HepG2 (cell line): ENCODE measurements around the gene PPM1M. TPM values are rescaled to one million over a fixed set of nuclear protein-coding genes. Genes with fewer than 3 reads are reported as not detected.

Source experiments
- EED ChIP-seq: sonication (generic); formaldehyde crosslinking; IDR thresholded peaks from 2 replicates; pipeline ENCODE4 v1.5.0; 2020; ENCODE audit warnings: mild to moderate bottlenecking, missing genetic modification reagents
- GABPB1 ChIP-seq: IDR thresholded peaks from 2 replicates; pipeline ENCODE4 v1.6.1; 2016; ENCODE audit warnings: mild to moderate bottlenecking, missing genetic modification reagents, moderate library complexity, missing compliant biosample characterization
- GATA4 ChIP-seq: sonication (generic); IDR thresholded peaks from 2 replicates; pipeline ENCODE4 v1.6.1; 2016; ENCODE audit warnings: antibody characterized with exemption, low read depth, borderline replicate concordance
- GFI1 ChIP-seq: sonication (generic); formaldehyde crosslinking; IDR thresholded peaks from 2 replicates; pipeline ENCODE4 v1.5.0; 2020; ENCODE audit warnings: missing genetic modification reagents, mild to moderate bottlenecking, borderline replicate concordance
- KDM5A ChIP-seq: fragments of 200-600 bp; sonication (generic); IDR thresholded peaks from 2 replicates; pipeline ENCODE4 v1.7.0; 2018; ENCODE audit warnings: antibody characterized with exemption, mild to moderate bottlenecking, low read length, borderline replicate concordance
- MAFK ChIP-seq, 2 experiments: IDR thresholded peaks in 1 of 2; conservative IDR thresholded peaks in 1 of 2; 2 replicates each; pipeline ENCODE4 v1.6.1; 2011; ENCODE audit warnings: improper control_type of control experiment in 2 of 2, low read length in 2 of 2
- MIER2 ChIP-seq: IDR thresholded peaks from 2 replicates; pipeline ENCODE4 v1.6.1; 2016; ENCODE audit warnings: missing biosample characterization, missing genetic modification reagents
- MXD3 ChIP-seq: IDR thresholded peaks from 2 replicates; pipeline ENCODE4 v1.6.1; 2016; ENCODE audit warnings: mild to moderate bottlenecking, missing biosample characterization, missing genetic modification reagents
- NPAS2 ChIP-seq: sonication (generic); formaldehyde crosslinking; IDR thresholded peaks from 2 replicates; pipeline ENCODE4 v1.8.0; 2022; ENCODE audit warnings: mild to moderate bottlenecking, missing genetic modification reagents, borderline replicate concordance
- NR2F2 ChIP-seq: IDR thresholded peaks from 2 replicates; pipeline ENCODE4 v1.6.1; 2012; ENCODE audit warnings: low read depth, inconsistent platforms, borderline replicate concordance
- RBFOX2 ChIP-seq: fragments of 200-400 bp; formaldehyde crosslinking; IDR thresholded peaks from 2 replicates; pipeline ENCODE4 v1.6.1; 2017; ENCODE audit warnings: low read depth, mild to moderate bottlenecking, low read length
- SIX4 ChIP-seq: sonication (generic); formaldehyde crosslinking; IDR thresholded peaks from 2 replicates; pipeline ENCODE4 v1.4.0; 2020; ENCODE audit warnings: missing genetic modification reagents
- TBP ChIP-seq: sonication (generic); formaldehyde crosslinking; IDR thresholded peaks from 2 replicates; pipeline ENCODE4 v1.5.0; 2020; ENCODE audit warnings: missing genetic modification reagents
- TBX2 ChIP-seq: sonication (generic); formaldehyde crosslinking; IDR thresholded peaks from 2 replicates; pipeline ENCODE4 v1.5.0; 2020; ENCODE audit warnings: missing genetic modification reagents, mild to moderate bottlenecking, borderline replicate concordance
- TOPORS ChIP-seq: sonication (generic); formaldehyde crosslinking; IDR thresholded peaks from 2 replicates; pipeline ENCODE4 v1.8.0; 2023; ENCODE audit warnings: mild to moderate bottlenecking, missing genetic modification reagents
- YY1 ChIP-seq: IDR thresholded peaks from 2 replicates; pipeline ENCODE4 v1.6.1; 2011; ENCODE audit warnings: low read length, low read depth, moderate library complexity, mild to moderate bottlenecking; ENCODE audit not compliant: insufficient read depth, insufficient replicate concordance
- ZC3H13 ChIP-seq: sonication (generic); formaldehyde crosslinking; IDR thresholded peaks from 2 replicates; pipeline ENCODE4 v1.8.1; 2023; ENCODE audit warnings: mild to moderate bottlenecking, missing genetic modification reagents, moderate library complexity
- polyA plus RNA-seq, 8 experiments: library from polyadenylated mRNA; depleted of rRNA in 3 of 8; stranded (reverse) in 7 of 8; unstranded in 1 of 8; fragments of >200 nt; fragmentation: Illumina TruSeq in 4 of 8; extraction: Trizol in 4 of 8; gene quantifications; 2 replicates each; pipeline versions ENCODE4 v1.2.1 to v1.2.3, GENCODE V29; 2011 to 2016; ENCODE audit warnings: low read depth in 4 of 8, missing spikeins in 1 of 8, mixed read lengths in 1 of 8; ENCODE audit not compliant: insufficient read depth in 1 of 8
- total RNA-seq, 5 experiments: library from RNA; depleted of rRNA; stranded (reverse); fragments of >200 nt; fragmentation: Illumina TruSeq; extraction: Trizol; gene quantifications; 2 replicates each; pipeline ENCODE4 v1.2.3, GENCODE V29; 2016; ENCODE audit warnings: low read depth in 1 of 5
- TF ChIP-seq, protein P1 (sequence below): sonication (generic); formaldehyde crosslinking; IDR thresholded peaks from 2 replicates; pipeline ENCODE4 v1.9.0; 2021; ENCODE audit warnings: mild to moderate bottlenecking, missing genetic modification reagents
- TF ChIP-seq, protein P2 (sequence below): sonication (generic); formaldehyde crosslinking; IDR thresholded peaks from 2 replicates; pipeline ENCODE4; 2020; ENCODE audit warnings: missing genetic modification reagents, mild to moderate bottlenecking, borderline replicate concordance

Gene PPM1M
- total and polyA plus RNA-seq, 2 of the 13 experiments (the other 11 are each of a cell fraction or from before 2014, with no cell fraction given): 2.5 to 5.9 TPM

DNA sequence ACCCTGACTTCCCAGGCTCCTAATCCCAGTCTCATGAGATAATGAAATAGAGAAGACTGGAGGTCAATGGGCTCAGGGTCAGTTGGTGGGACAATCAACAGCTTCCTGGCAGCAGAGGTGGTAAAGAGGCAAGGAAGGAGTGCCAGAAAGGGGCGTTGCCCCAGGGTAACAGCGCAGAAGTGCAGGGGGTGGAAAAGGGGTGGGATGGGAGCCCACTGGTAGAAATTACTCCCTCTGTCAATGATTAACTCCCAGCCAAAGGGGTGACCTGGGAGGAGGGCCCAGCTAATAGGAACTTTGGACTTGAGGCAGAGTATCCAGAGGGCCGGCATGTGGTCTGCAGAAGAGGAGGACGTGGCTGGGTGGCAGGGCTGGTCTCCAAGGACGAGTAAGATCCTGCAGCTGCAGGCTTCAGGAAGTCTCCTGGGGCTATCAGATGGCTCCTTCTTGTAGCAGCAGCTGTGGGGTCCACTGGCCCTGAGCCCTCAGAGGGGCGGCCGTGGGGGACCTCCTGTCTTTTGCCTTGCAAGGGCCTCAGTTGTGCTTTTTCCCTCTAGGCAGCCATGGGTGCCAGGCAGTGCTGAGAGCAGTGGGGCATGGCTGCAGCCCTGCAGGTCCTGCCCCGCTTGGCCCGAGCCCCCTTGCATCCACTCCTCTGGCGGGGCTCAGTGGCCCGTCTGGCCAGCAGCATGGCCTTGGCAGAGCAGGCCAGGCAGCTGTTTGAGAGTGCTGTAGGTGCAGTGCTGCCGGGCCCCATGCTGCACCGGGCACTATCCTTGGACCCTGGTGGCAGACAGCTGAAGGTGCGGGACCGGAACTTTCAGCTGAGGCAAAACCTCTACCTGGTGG is 44.4 kb downstream of the PPM1M start (continued):
- TF ChIP-seq TOPORS (CRISPR knock-in tag) (peak; percentile 21; the same call in 1 of the 2 replicates), ZC3H13 (CRISPR knock-in tag) (no peak; the same call in 1 of the 2 replicates), MIER2 (0 out of 2 replicates have a peak, but pooled peaks have one; percentile 48), GABPB1 (CRISPR knock-in tag) (peak; percentile 55), YY1 (peak; percentile 14), EED (CRISPR knock-in tag) (no peak), TBX2 (CRISPR knock-in tag) (peak; percentile 100), GATA4 (peak; percentile 88), SIX4 (CRISPR knock-in tag) (peak; percentile 41; the same call in 1 of the 2 replicates), TBP (CRISPR knock-in tag) (no peak), NPAS2 (no peak), GFI1 (CRISPR knock-in tag) (peak; percentile 79), MXD3 (CRISPR knock-in tag) (peak; percentile 64; the same call in 1 of the 2 replicates), MAFK (conservative IDR thresholded peaks at IDR 0.05 in 1 of 2, IDR thresholded peaks at IDR 0.05 in 1 of 2; ENCODE audit: low read length in 2 of 2) (no peak), RBFOX2 (peak; percentile 87), KDM5A (peak; percentile 45; the same call in 1 of the 2 replicates), NR2F2 (peak; percentile 59; the same call in 1 of the 2 replicates)
- TF ChIP-seq, protein P1, sequence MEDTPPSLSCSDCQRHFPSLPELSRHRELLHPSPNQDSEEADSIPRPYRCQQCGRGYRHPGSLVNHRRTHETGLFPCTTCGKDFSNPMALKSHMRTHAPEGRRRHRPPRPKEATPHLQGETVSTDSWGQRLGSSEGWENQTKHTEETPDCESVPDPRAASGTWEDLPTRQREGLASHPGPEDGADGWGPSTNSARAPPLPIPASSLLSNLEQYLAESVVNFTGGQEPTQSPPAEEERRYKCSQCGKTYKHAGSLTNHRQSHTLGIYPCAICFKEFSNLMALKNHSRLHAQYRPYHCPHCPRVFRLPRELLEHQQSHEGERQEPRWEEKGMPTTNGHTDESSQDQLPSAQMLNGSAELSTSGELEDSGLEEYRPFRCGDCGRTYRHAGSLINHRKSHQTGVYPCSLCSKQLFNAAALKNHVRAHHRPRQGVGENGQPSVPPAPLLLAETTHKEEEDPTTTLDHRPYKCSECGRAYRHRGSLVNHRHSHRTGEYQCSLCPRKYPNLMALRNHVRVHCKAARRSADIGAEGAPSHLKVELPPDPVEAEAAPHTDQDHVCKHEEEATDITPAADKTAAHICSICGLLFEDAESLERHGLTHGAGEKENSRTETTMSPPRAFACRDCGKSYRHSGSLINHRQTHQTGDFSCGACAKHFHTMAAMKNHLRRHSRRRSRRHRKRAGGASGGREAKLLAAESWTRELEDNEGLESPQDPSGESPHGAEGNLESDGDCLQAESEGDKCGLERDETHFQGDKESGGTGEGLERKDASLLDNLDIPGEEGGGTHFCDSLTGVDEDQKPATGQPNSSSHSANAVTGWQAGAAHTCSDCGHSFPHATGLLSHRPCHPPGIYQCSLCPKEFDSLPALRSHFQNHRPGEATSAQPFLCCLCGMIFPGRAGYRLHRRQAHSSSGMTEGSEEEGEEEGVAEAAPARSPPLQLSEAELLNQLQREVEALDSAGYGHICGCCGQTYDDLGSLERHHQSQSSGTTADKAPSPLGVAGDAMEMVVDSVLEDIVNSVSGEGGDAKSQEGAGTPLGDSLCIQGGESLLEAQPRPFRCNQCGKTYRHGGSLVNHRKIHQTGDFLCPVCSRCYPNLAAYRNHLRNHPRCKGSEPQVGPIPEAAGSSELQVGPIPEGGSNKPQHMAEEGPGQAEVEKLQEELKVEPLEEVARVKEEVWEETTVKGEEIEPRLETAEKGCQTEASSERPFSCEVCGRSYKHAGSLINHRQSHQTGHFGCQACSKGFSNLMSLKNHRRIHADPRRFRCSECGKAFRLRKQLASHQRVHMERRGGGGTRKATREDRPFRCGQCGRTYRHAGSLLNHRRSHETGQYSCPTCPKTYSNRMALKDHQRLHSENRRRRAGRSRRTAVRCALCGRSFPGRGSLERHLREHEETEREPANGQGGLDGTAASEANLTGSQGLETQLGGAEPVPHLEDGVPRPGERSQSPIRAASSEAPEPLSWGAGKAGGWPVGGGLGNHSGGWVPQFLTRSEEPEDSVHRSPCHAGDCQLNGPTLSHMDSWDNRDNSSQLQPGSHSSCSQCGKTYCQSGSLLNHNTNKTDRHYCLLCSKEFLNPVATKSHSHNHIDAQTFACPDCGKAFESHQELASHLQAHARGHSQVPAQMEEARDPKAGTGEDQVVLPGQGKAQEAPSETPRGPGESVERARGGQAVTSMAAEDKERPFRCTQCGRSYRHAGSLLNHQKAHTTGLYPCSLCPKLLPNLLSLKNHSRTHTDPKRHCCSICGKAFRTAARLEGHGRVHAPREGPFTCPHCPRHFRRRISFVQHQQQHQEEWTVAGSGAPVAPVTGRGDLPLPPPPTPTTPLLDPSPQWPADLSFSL (CRISPR knock-in tag): peak; percentile 54; the same call in 1 of the 2 replicates
- TF ChIP-seq, protein P2, sequence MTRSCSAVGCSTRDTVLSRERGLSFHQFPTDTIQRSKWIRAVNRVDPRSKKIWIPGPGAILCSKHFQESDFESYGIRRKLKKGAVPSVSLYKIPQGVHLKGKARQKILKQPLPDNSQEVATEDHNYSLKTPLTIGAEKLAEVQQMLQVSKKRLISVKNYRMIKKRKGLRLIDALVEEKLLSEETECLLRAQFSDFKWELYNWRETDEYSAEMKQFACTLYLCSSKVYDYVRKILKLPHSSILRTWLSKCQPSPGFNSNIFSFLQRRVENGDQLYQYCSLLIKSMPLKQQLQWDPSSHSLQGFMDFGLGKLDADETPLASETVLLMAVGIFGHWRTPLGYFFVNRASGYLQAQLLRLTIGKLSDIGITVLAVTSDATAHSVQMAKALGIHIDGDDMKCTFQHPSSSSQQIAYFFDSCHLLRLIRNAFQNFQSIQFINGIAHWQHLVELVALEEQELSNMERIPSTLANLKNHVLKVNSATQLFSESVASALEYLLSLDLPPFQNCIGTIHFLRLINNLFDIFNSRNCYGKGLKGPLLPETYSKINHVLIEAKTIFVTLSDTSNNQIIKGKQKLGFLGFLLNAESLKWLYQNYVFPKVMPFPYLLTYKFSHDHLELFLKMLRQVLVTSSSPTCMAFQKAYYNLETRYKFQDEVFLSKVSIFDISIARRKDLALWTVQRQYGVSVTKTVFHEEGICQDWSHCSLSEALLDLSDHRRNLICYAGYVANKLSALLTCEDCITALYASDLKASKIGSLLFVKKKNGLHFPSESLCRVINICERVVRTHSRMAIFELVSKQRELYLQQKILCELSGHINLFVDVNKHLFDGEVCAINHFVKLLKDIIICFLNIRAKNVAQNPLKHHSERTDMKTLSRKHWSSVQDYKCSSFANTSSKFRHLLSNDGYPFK (CRISPR knock-in tag): peak; percentile 90
